Measurements from ENCODE around the gene PCBP4. TPM values are rescaled to one million over a fixed set of nuclear protein-coding genes. Genes with fewer than 3 reads are reported as not detected.

PCBP4 gene
- total RNA-seq, 1 experiment from 2014 or later = 45.8 TPM

- no peak for TF ChIP-seq CTCF (conservative IDR thresholded peaks at IDR 0.05; ENCODE audit: low read depth, low read length)
- TF ChIP-seq EZH2phosphoT487 (IDR thresholded peaks at IDR 0.05; ENCODE audit: borderline replicate concordance, low read length) = no peak
- no peak for TF ChIP-seq EZH2 (IDR thresholded peaks at IDR 0.05; ENCODE audit: low read length, unreplicated experiment)
- no TSS peak for BruUV-seq (replicated peaks)
- intact Hi-C loops (cut with micrococcal nuclease) = no loop called here
- Histone ChIP-seq H3K79me2 (ENCODE audit: low read length) (no peaks in the 10 kb centered on the region), H2AFZ (ENCODE audit: low read length) (no peak overlapping the region), H3K36me3 (ENCODE audit: low read depth, low read length) (no peaks in the 10 kb centered on the region), H3K27ac (ENCODE audit: low read length) (no peak overlapping the region), H3K4me1 (ENCODE audit: insufficient read depth, low read length) (0 out of 2 replicates have a peak, but pooled peaks cover 6% of the 10 kb centered on the region), H3K9me3 (ENCODE audit: low read length) (no peaks in the 10 kb centered on the region), H3K4me3 (ENCODE audit: low read length) (no peak overlapping the region), H3K4me2 (ENCODE audit: low read length) (no peak overlapping the region), H3K9ac (ENCODE audit: low read length) (no peak overlapping the region), H3K27me3 (ENCODE audit: low read length) (no peaks in the 10 kb centered on the region), H4K20me1 (ENCODE audit: low read length) (no peaks in the 10 kb centered on the region), H3K9me2 (replicated peaks; ENCODE audit: low read length) (no peaks in the 10 kb centered on the region), H3F3A (ENCODE audit: low read length, unreplicated experiment) (no peaks in the 10 kb centered on the region)
- ATAC-seq (no peak), DNase-seq (no peak)
- ChIA-PET CTCF (no interaction called here), POLR2A (ENCODE audit: unreplicated experiment) (no interaction called here)
Measured at GRCh38 chr3:51954713-51955112, 12.5 kb downstream of the PCBP4 start.

- no peak for TF ChIP-seq EZH2phosphoT487 (IDR thresholded peaks at IDR 0.05; ENCODE audit: borderline replicate concordance, low read length)
- TF ChIP-seq CTCF (conservative IDR thresholded peaks at IDR 0.05; ENCODE audit: low read depth, low read length) = no peak
- TF ChIP-seq EZH2 (IDR thresholded peaks at IDR 0.05; ENCODE audit: low read length, unreplicated experiment) = no peak
- BruUV-seq (replicated peaks) = no TSS peak
- POLR2A ChIA-PET (ENCODE audit: unreplicated experiment) = interaction anchor here (0.5 kb wide), 1 partner anchor 454 kb away, joined by 3 read pairs; the partner anchor contains the start of gene DCAF1
- Histone ChIP-seq H3K79me2 (ENCODE audit: low read length) (no peaks in the 10 kb centered on the region), H3K4me1 (ENCODE audit: insufficient read depth, low read length) (0 out of 2 replicates have a peak, but pooled peaks cover 6% of the 10 kb centered on the region), H3K27me3 (ENCODE audit: low read length) (no peaks in the 10 kb centered on the region), H3F3A (ENCODE audit: low read length, unreplicated experiment) (no peaks in the 10 kb centered on the region), H2AFZ (ENCODE audit: low read length) (no peak overlapping the region), H3K9me3 (ENCODE audit: low read length) (no peaks in the 10 kb centered on the region), H3K9me2 (replicated peaks; ENCODE audit: low read length) (no peaks in the 10 kb centered on the region), H3K27ac (ENCODE audit: low read length) (no peak overlapping the region), H3K36me3 (ENCODE audit: low read depth, low read length) (no peaks in the 10 kb centered on the region), H4K20me1 (ENCODE audit: low read length) (no peaks in the 10 kb centered on the region), H3K4me3 (ENCODE audit: low read length) (no peak overlapping the region), H3K9ac (ENCODE audit: low read length) (no peak overlapping the region), H3K4me2 (ENCODE audit: low read length) (no peak overlapping the region)
- CTCF ChIA-PET = no interaction called here
- ATAC-seq (no peak), DNase-seq (no peak)
- intact Hi-C loops (cut with micrococcal nuclease) = no loop called here
Measured at GRCh38 chr3:51954105-51954504, 13.1 kb downstream of the PCBP4 start.

- H2AFZ ChIP-seq (ENCODE audit: low read length) = no peak overlapping the region
- intact Hi-C loops (cut with micrococcal nuclease) = no loop called here
- ATAC-seq = peak; percentile 43
Measured at GRCh38 chr3:51953445-51953844, 13.8 kb downstream of the PCBP4 start.

More at GRCh38 chr3:51953445-51953844, 13.8 kb downstream of the PCBP4 start:
- DNase-seq = peak; percentile 66
- Histone ChIP-seq H3K4me3 (ENCODE audit: low read length) (no peak overlapping the region), H3K27ac (ENCODE audit: low read length) (no peak overlapping the region), H3K27me3 (ENCODE audit: low read length) (no peaks in the 10 kb centered on the region), H3K36me3 (ENCODE audit: low read depth, low read length) (no peaks in the 10 kb centered on the region), H3K9me3 (ENCODE audit: low read length) (no peaks in the 10 kb centered on the region), H3K4me1 (ENCODE audit: insufficient read depth, low read length) (0 out of 2 replicates have a peak, but pooled peaks cover 6% of the 10 kb centered on the region), H3K79me2 (ENCODE audit: low read length) (no peaks in the 10 kb centered on the region), H4K20me1 (ENCODE audit: low read length) (no peaks in the 10 kb centered on the region), H3K9me2 (replicated peaks; ENCODE audit: low read length) (no peaks in the 10 kb centered on the region), H3K4me2 (ENCODE audit: low read length) (no peak overlapping the region), H3F3A (ENCODE audit: low read length, unreplicated experiment) (no peaks in the 10 kb centered on the region), H3K9ac (ENCODE audit: low read length) (no peak overlapping the region)
- TF ChIP-seq CTCF (conservative IDR thresholded peaks at IDR 0.05; ENCODE audit: low read depth, low read length) (no peak), EZH2 (IDR thresholded peaks at IDR 0.05; ENCODE audit: low read length, unreplicated experiment) (no peak), EZH2phosphoT487 (IDR thresholded peaks at IDR 0.05; ENCODE audit: borderline replicate concordance, low read length) (no peak)
- POLR2A ChIA-PET (ENCODE audit: unreplicated experiment) = no interaction called here
- CTCF ChIA-PET = interaction anchor here (0.6 kb wide), 1 partner anchor 14 kb away, joined by 8 read pairs; the partner anchor contains the start of gene PCBP4
- BruUV-seq (replicated peaks) = no TSS peak

Measured in PC-3 (cell line).